IMR-90 (cell line): ENCODE results near the gene ACYP2. TPM values are rescaled to one million over a fixed set of nuclear protein-coding genes. Genes with fewer than 3 reads are reported as not detected.

Source experiments
- ATAC-seq: fragments of 200-7000 bp; cut with Tn5 transposase; 2 replicates; pipeline ENCODE4 v1.9.1; 2020; ENCODE audit warnings: low read depth, mild to moderate bottlenecking, moderate library complexity
- BruUV-seq: library from RNA; stranded (reverse); fragments of 400-500 nt; replicated peaks from 2 replicates; lab custom pipeline; 2021; lab: Mats Ljungman, UMichigan
- CTCF ChIA-PET: fragments of 300-600 bp; formaldehyde crosslinking; extraction: SDS; loops from one replicate; lab custom pipeline; 2021; ENCODE audit warnings: antibody characterized with exemption; lab: Yijun Ruan, JAX
- POLR2A ChIA-PET: fragments of 300-600 bp; sonication (Branson Sonifier 250); formaldehyde crosslinking; loops from one replicate; lab custom pipeline; 2022; ENCODE audit warnings: antibody characterized with exemption; ENCODE audit not compliant: unreplicated experiment; lab: Charles Lee
- DNase-seq: peaks from one replicate; pipeline ENCODE4 v3.0.0; 2013
- H2AFZ ChIP-seq: replicated peaks from 2 replicates; pipeline ENCODE3; 2013; ENCODE audit warnings: low read length, mild to moderate bottlenecking; ENCODE audit not compliant: poor library complexity
- H2AK5ac ChIP-seq: 2 replicates; pipeline ENCODE4 v1.6.1; 2013; ENCODE audit warnings: low read depth, low read length, inconsistent platforms
- H2AK9ac ChIP-seq: replicated peaks from 2 replicates; pipeline ENCODE3; 2013; ENCODE audit warnings: mild to moderate bottlenecking, low read depth, low read length, moderate library complexity; ENCODE audit not compliant: poor library complexity
- H2BK120ac ChIP-seq: 2 replicates; pipeline ENCODE4 v1.6.1; 2013; ENCODE audit warnings: low read depth, low read length, inconsistent platforms
- H2BK15ac ChIP-seq: 3 replicates; pipeline ENCODE4 v1.6.1; 2013; ENCODE audit warnings: low read depth, low read length, inconsistent platforms
- H2BK20ac ChIP-seq: 2 replicates; pipeline ENCODE4 v1.6.1; 2013; ENCODE audit warnings: low read depth, mild to moderate bottlenecking, inconsistent platforms, low read length, moderate library complexity
- H2BK5ac ChIP-seq: 2 replicates; pipeline ENCODE4 v1.6.1; 2013; ENCODE audit warnings: mild to moderate bottlenecking, low read depth, low read length, inconsistent platforms; ENCODE audit not compliant: poor library complexity, severe bottlenecking
- H3K14ac ChIP-seq: replicated peaks from 2 replicates; pipeline ENCODE4 v1.6.1; 2013; ENCODE audit warnings: low read depth, low read length, inconsistent platforms
- H3K18ac ChIP-seq: 2 replicates; pipeline ENCODE4 v1.6.1; 2013; ENCODE audit warnings: low read depth, low read length, control low read depth
- H3K23ac ChIP-seq: 2 replicates; pipeline ENCODE4 v1.6.1; 2013; ENCODE audit warnings: low read depth, low read length, inconsistent platforms
- H3K27ac ChIP-seq: 2 replicates; pipeline ENCODE4 v1.5.1; 2013; ENCODE audit warnings: mild to moderate bottlenecking, control low read depth, low read length; ENCODE audit not compliant: insufficient read depth
- H3K27me3 ChIP-seq: 2 replicates; pipeline ENCODE4 v1.6.1; 2013; ENCODE audit warnings: low read length; ENCODE audit not compliant: control insufficient read depth, insufficient read depth
- H3K36me3 ChIP-seq: 2 replicates; pipeline ENCODE4 v1.6.1; 2013; ENCODE audit warnings: low read length, mixed read lengths; ENCODE audit not compliant: control insufficient read depth, insufficient read depth
- H3K4ac ChIP-seq: 2 replicates; pipeline ENCODE4 v1.6.1; 2013; ENCODE audit warnings: low read depth, low read length, inconsistent platforms
- H3K4me1 ChIP-seq: 2 replicates; pipeline ENCODE4 v1.6.1; 2013; ENCODE audit warnings: low read length, mixed read lengths; ENCODE audit not compliant: control insufficient read depth, insufficient read depth
- H3K4me2 ChIP-seq: 2 replicates; pipeline ENCODE4 v1.6.1; 2013; ENCODE audit warnings: low read depth, mild to moderate bottlenecking, control low read depth, low read length, moderate library complexity
- H3K4me3 ChIP-seq: 2 replicates; pipeline ENCODE4 v1.5.1; 2013; ENCODE audit warnings: low read depth, mild to moderate bottlenecking, control low read depth, low read length, moderate library complexity; ENCODE audit not compliant: insufficient read depth
- H3K56ac ChIP-seq: 2 replicates; pipeline ENCODE4 v1.6.1; 2013; ENCODE audit warnings: low read length, inconsistent platforms; ENCODE audit not compliant: insufficient read depth; ENCODE audit errors: extremely low read depth
- H3K79me1 ChIP-seq, 2 experiments: 2 replicates each; pipeline ENCODE4 v1.6.1; 2013; ENCODE audit warnings: low read length in 2 of 2, inconsistent platforms in 1 of 2, low read depth in 1 of 2
- H3K9ac ChIP-seq: 2 replicates; pipeline ENCODE4 v1.6.1; 2013; ENCODE audit warnings: low read depth, low read length, control low read depth
- H3K9me1 ChIP-seq: 2 replicates; pipeline ENCODE4 v1.6.1; 2013; ENCODE audit warnings: low read length, inconsistent platforms; ENCODE audit not compliant: insufficient read depth
- H3K9me3 ChIP-seq: 2 replicates; pipeline ENCODE4 v1.6.1; 2013; ENCODE audit warnings: low read length; ENCODE audit not compliant: control insufficient read depth, insufficient read depth
- H4K20me1 ChIP-seq: 2 replicates; pipeline ENCODE4 v1.6.1; 2013; ENCODE audit warnings: low read length, inconsistent platforms; ENCODE audit not compliant: insufficient read depth
- H4K5ac ChIP-seq: 2 replicates; pipeline ENCODE4 v1.6.1; 2013; ENCODE audit warnings: mild to moderate bottlenecking, low read depth, low read length, control low read depth
- H4K8ac ChIP-seq, 2 experiments: 2 replicates each; pipeline ENCODE4 v1.6.1; 2013; ENCODE audit warnings: low read depth in 2 of 2, low read length in 2 of 2, control low read depth in 1 of 2, inconsistent platforms in 1 of 2
- H4K91ac ChIP-seq: 2 replicates; pipeline ENCODE4 v1.6.1; 2013; ENCODE audit warnings: low read depth, low read length, inconsistent platforms; ENCODE audit not compliant: insufficient read depth
- BHLHE40 ChIP-seq: fragments of 150-350 bp; IDR thresholded peaks from 2 replicates; pipeline ENCODE4 v1.6.1; 2016; ENCODE audit warnings: mild to moderate bottlenecking, low read depth, low read length
- CEBPB ChIP-seq: IDR thresholded peaks from 2 replicates; pipeline ENCODE4 v1.6.1; 2012; ENCODE audit warnings: low read depth, low read length, improper control_type of control experiment
- CHD1 ChIP-seq: IDR thresholded peaks from 2 replicates; pipeline ENCODE4 v1.6.1; 2012; ENCODE audit warnings: low read depth, low read length, improper control_type of control experiment
- CTCF ChIP-seq: conservative IDR thresholded peaks from 2 replicates; pipeline ENCODE4 v1.5.1; 2012; ENCODE audit warnings: mild to moderate bottlenecking, low read depth, low read length, improper control_type of control experiment
- FOS ChIP-seq: fragments of 150-350 bp; IDR thresholded peaks from 2 replicates; pipeline ENCODE4 v1.6.1; 2016; ENCODE audit warnings: low read depth, low read length
- MAFK ChIP-seq: IDR thresholded peaks from 2 replicates; pipeline ENCODE4 v1.6.1; 2012; ENCODE audit warnings: low read depth, low read length, improper control_type of control experiment
- MAZ ChIP-seq: IDR thresholded peaks from 2 replicates; pipeline ENCODE4 v1.6.1; 2012; ENCODE audit warnings: low read depth, mild to moderate bottlenecking, low read length, improper control_type of control experiment, moderate library complexity, borderline replicate concordance
- MXI1 ChIP-seq: IDR thresholded peaks from 2 replicates; pipeline ENCODE4 v1.6.1; 2012; ENCODE audit warnings: low read depth, mild to moderate bottlenecking, low read length, moderate library complexity, borderline replicate concordance
- NFE2L2 ChIP-seq: fragments of 150-350 bp; IDR thresholded peaks from 2 replicates; pipeline ENCODE4 v1.6.1; 2016; ENCODE audit warnings: low read depth, mild to moderate bottlenecking, low read length
- POLR2A ChIP-seq: IDR thresholded peaks from 2 replicates; pipeline ENCODE4 v1.6.1; 2012; ENCODE audit warnings: mild to moderate bottlenecking, low read depth, low read length
- RAD21 ChIP-seq: IDR thresholded peaks from 2 replicates; pipeline ENCODE4 v1.6.1; 2012; ENCODE audit warnings: low read length, improper control_type of control experiment
- RCOR1 ChIP-seq: IDR thresholded peaks from 2 replicates; pipeline ENCODE4 v1.6.1; 2012; ENCODE audit warnings: mild to moderate bottlenecking, low read length, improper control_type of control experiment; ENCODE audit not compliant: insufficient replicate concordance
- RFX5 ChIP-seq: IDR thresholded peaks from 2 replicates; pipeline ENCODE4 v1.8.0; 2012; ENCODE audit warnings: low read depth, mild to moderate bottlenecking, low read length, moderate library complexity
- SMC3 ChIP-seq: fragments of 150-350 bp; IDR thresholded peaks from 2 replicates; pipeline ENCODE4 v1.6.1; 2016; ENCODE audit warnings: low read depth, mild to moderate bottlenecking, antibody characterized with exemption, low read length, moderate library complexity
- WGBS, 2 experiments: methylation state at CpG; one replicate each; pipeline versions ENCODE4 v1.1.5 to v1.1.7; 2013; ENCODE audit warnings: missing lambda C conversion rate in 2 of 2; ENCODE audit not compliant: insufficient read length in 1 of 2; ENCODE audit errors: extremely low coverage in 2 of 2; 5-methylcytosine and 5-hydroxymethylcytosine counted together
- dilution Hi-C: fragments of 300-500 bp; cut with HindIII; formaldehyde crosslinking; loops from one replicate; pipeline ENCODE4 v1.14.3; 2018; ENCODE audit warnings: low sequenced_read_pairs; ENCODE audit not compliant: unreplicated experiment
- in situ Hi-C: fragments of 300-500 bp; cut with MboI; formaldehyde crosslinking; loops from 3 replicates; pipeline ENCODE4 v1.14.3; 2019; ENCODE audit warnings: low sequenced_read_pairs, inconsistent platforms, mixed read lengths
- intact Hi-C: fragments of 100-400 bp; cut with micrococcal nuclease; formaldehyde crosslinking; loops from 2 replicates; pipeline ENCODE4 v1.10.0; 2022
- polyA plus RNA-seq, 3 experiments: library from polyadenylated mRNA; depleted of rRNA; stranded (reverse); fragments of >200 nt; gene quantifications; 2 replicates each; pipeline ENCODE4 v1.2.3, GENCODE V29; 2012; ENCODE audit warnings: low replicate concordance in 1 of 3
- total RNA-seq: library from RNA; depleted of rRNA; stranded (reverse); fragments of >200 nt; gene quantifications from 2 replicates; pipeline ENCODE4 v1.2.3, GENCODE V29; 2012
- TF ChIP-seq, protein P1 (sequence below): fragments of 150-350 bp; IDR thresholded peaks from 2 replicates; pipeline ENCODE4 v1.6.1; 2016; ENCODE audit warnings: low read depth, mild to moderate bottlenecking, low read length, moderate library complexity, borderline replicate concordance
- TF ChIP-seq, protein P2 (sequence below): fragments of 150-350 bp; IDR thresholded peaks from 2 replicates; pipeline ENCODE4 v1.6.1; 2017; ENCODE audit warnings: mild to moderate bottlenecking, antibody characterized with exemption, low read length, low read depth

Gene ACYP2
- total and polyA plus RNA-seq, 2 of the 4 experiments (the other 2 are of a cell fraction): 3.9 to 7.4 TPM

DNA sequence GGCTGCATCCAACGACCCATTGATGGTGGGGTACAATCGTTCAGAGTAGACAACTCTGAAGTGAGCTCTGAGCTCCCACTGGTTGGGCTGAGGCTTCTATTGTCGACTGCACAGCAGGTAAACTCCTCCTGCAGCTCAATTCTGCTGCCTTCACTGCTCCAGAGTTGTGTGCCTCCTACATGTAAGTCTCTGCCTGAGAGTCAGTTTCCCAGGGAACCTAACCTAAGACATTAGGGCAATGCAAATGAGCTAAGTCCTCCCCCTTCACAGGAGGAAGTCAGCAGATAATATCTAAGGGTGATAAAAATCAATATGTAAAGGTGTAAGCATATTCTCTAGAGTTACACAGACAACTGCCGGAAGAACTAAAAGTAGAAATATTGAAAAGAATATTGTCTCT is 22.5 kb upstream of the ACYP2 start:
- no peaks in the 10 kb centered on the region for H4K20me1 ChIP-seq
- BruUV-seq: no TSS peak

More for the DNA sequence above, 22.5 kb upstream of the ACYP2 start:
- no peak overlapping the region for H3K4me2 ChIP-seq
- H3K27ac ChIP-seq: no peak overlapping the region
- H4K8ac ChIP-seq: no peak overlapping the region
- no peak overlapping the region for H3K23ac ChIP-seq
- no peak overlapping the region for H3K4ac ChIP-seq
- 45% methylated on average over 2 of the region's 4 CpGs; no CpG with 5 or more reads in 1 of the 2 experiments for WGBS, 2 experiments
- H3K27me3 ChIP-seq: no peaks in the 10 kb centered on the region; the same call in 1 of the 2 replicates
- H4K91ac ChIP-seq: no peak overlapping the region
- H2BK5ac ChIP-seq: no peak overlapping the region
- intact Hi-C loops (no loop called here), dilution Hi-C loops (no loop called here), in situ Hi-C loops (no loop called here)
- H2AK5ac ChIP-seq: no peak overlapping the region
- ChIA-PET POLR2A (no interaction called here), CTCF (no interaction called here)
- no peak overlapping the region for H2BK15ac ChIP-seq
- DNase-seq: no peak
- H3K18ac ChIP-seq: no peak overlapping the region
- H3K79me1 ChIP-seq: no peaks in the 10 kb centered on the region
- no peak overlapping the region for H3K56ac ChIP-seq
- no peak overlapping the region for H3K9ac ChIP-seq
- H3K4me1 ChIP-seq: no peaks in the 10 kb centered on the region
- no peak overlapping the region for H2BK120ac ChIP-seq
- H3K4me3 ChIP-seq: no peak overlapping the region
- TF ChIP-seq CEBPB: no peak
- TF ChIP-seq, protein P1, sequence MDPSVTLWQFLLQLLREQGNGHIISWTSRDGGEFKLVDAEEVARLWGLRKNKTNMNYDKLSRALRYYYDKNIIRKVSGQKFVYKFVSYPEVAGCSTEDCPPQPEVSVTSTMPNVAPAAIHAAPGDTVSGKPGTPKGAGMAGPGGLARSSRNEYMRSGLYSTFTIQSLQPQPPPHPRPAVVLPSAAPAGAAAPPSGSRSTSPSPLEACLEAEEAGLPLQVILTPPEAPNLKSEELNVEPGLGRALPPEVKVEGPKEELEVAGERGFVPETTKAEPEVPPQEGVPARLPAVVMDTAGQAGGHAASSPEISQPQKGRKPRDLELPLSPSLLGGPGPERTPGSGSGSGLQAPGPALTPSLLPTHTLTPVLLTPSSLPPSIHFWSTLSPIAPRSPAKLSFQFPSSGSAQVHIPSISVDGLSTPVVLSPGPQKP: no peak
- no peak for TF ChIP-seq MAFK
- TF ChIP-seq RFX5: no peak
- no peak for TF ChIP-seq MXI1
- TF ChIP-seq CHD1: no peak
- TF ChIP-seq RAD21: no peak
- no peak for TF ChIP-seq BHLHE40
- no peak for TF ChIP-seq CTCF
- no peak for TF ChIP-seq RCOR1
- no peak for TF ChIP-seq POLR2A
- TF ChIP-seq MAZ: no peak
- no peak for TF ChIP-seq NFE2L2
- no peak for TF ChIP-seq SMC3
- no peak for TF ChIP-seq FOS
- TF ChIP-seq, protein P2, sequence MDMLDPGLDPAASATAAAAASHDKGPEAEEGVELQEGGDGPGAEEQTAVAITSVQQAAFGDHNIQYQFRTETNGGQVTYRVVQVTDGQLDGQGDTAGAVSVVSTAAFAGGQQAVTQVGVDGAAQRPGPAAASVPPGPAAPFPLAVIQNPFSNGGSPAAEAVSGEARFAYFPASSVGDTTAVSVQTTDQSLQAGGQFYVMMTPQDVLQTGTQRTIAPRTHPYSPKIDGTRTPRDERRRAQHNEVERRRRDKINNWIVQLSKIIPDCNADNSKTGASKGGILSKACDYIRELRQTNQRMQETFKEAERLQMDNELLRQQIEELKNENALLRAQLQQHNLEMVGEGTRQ: no peak
- no peak overlapping the region for H4K5ac ChIP-seq
- no peak overlapping the region for H3K14ac ChIP-seq
- H2AK9ac ChIP-seq: no peak overlapping the region
- no peaks in the 10 kb centered on the region for H3K9me3 ChIP-seq
- H3K9me1 ChIP-seq: no peaks in the 10 kb centered on the region
- no peak overlapping the region for H2BK20ac ChIP-seq
- no peak overlapping the region for H2AFZ ChIP-seq
- no peaks in the 10 kb centered on the region for H3K36me3 ChIP-seq
- ATAC-seq: no peak
